Activated CD8-positive, alpha-beta memory T cell treated with anti-CD3 and anti-CD28 coated beads, Interleukin-2, amount 50 U/mL, for 4 hours (primary cell): Measurements from ENCODE around the gene SLC2A13.
"Not testable (repeated sequence)": the region's sequence is repeated elsewhere in the genome, so short reads cannot be mapped to it uniquely, and the experiment has no call there.

ENCODE experiments used
- DNase-seq: peaks from one replicate; pipeline ENCODE4 v3.0.0-alpha.2; 2020

SLC2A13 gene

DNA sequence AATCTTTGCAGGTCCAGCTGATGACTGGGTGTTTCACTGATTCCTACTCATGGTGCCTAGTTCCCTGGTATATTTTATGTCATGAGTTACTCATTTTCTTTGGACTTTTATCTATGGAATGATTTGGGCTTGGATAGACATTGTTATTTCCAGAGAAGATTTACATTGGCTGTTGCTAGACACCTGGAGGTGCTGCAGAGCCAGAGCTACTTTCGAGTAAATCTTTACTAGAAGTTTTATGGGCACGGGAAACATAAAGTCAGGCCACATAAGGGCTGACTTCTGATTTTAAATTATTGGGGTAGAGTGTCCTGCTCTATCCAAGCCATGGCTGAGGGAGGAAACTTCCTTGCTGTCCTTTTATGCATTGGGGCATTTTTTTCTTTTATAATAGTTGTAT lies 310.4 kb downstream of the SLC2A13 start:
- DNase-seq, result no peak

DNA sequence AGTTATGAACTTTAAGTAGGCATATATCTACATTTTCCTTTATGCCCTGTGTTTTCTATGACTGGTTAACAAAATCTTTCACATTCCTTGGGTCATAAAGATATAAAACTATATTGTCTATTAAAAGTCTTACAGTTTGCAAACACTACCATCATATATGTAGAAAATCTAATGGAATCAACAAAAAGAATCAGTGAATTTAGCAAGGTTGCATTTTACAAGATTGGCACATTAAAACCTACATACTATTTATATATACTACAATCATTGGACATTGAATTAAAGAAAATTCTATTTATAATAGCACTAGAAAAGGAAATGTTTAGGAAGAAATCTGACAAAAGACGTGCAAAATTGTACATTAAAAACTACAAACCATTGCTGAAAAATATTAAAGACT lies 312.9 kb downstream of the SLC2A13 start:
- DNase-seq, result no peak

DNA sequence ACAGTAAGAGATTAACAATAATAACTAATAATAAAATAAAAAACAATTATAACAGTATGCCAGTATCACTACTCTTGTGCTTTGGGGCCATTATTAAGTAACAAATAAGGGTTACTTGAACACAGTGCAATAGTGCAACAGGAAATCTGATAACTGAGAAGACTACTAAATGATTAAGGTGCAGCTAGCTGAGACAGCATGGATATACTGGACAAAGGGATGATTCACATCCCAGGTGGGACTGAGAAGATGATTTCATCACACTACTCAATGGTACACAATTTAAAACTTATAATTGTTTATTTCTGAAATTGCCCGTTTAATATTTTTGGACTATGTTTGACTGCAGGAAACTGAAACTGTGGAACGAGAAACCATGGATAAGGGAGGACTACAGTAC lies 317.6 kb downstream of the SLC2A13 start:
- no peak for DNase-seq

DNA sequence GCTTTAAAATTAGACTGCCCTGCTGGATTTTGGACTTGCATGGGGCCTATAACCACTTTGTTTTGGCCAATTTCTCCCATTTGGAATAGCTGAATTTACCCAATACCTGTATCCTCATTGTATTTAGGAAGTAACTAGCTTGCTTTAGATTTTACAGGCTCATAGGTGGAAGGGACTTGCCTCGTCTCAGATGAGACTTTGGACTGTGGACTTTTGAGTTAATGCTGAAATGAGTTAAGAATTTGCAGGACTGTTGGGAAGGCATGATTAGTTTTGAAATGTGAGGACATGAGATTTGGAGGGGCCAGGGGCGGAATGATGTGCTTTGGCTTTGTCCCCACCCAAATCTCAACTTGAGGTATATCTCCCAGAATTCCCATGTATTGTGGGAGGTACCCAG lies 320.1 kb downstream of the SLC2A13 start:
- DNase-seq, result not testable (repeated sequence)

DNA sequence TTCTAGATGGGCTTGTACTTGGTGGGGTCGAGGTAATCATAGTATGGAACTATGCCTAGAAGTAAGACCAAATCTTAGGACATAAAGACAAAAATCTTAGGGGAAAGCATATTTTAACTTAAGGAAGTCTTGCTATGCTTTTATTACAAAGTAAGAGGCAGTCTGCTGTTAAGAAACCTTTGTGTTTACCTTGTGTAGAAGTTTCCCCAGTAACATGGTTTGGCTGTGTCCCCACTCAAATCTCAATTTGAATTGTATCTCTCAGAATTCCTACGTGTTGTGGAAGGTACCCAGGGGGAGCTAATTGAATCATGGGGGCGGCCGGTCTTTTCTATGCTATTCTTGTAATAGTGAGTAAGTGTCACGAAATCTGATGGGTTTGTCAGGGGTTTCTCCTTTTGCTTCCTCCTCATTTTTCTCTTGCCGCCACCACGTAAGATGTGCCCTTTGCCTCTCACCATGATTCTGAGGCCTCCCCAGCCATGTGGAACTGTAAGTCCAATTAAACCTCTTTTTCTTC lies 323.8 kb downstream of the SLC2A13 start:
- DNase-seq, result no peak

DNA sequence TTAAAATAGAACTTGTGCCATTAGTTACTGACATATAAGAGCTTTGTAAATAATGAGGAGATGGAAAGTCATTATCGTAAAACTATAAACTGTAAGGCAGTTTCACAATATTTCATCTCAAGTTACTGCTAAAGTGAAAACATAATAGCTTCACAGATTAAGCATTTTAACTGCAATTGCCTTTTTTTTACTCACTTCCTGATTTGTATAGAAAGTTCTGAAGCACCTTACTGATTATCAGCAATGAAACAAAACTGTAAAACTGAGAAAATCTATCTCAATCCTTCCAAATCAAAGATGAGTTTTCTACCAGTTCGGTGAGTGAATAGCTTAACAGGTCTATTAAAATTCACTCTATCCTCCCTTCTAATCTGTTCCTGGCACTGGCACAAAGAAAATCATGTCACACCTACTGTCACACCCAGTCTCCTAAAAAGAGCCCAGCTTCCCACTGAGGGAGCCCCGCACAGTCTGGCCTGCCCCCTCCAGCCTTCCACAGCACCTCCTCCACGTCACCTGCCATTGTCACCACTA lies 324.9 kb downstream of the SLC2A13 start:
- no peak for DNase-seq

DNA sequence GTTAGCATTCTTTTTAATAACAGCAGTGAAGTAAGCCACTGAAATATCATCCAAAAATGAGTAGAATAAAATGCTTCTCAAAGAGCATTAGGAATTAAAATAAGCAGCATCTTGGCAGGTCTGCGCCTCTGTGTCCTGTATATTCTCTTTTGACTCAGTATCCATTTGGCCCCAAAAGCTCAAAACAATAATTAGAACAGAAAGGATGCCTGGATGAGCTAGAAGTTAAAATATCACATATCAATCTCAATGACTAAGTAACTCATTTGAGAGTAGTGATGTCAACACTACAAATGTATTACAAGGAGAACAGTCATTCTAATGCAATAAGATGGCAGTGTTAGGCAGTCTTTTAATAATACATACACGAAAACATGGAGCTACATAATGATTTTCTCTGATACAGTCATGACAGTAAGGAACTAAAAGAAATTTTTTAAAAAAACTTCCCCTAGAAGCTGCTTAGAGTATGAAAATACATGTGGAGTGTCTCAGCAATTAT lies 325.4 kb downstream of the SLC2A13 start:
- no peak for DNase-seq

DNA sequence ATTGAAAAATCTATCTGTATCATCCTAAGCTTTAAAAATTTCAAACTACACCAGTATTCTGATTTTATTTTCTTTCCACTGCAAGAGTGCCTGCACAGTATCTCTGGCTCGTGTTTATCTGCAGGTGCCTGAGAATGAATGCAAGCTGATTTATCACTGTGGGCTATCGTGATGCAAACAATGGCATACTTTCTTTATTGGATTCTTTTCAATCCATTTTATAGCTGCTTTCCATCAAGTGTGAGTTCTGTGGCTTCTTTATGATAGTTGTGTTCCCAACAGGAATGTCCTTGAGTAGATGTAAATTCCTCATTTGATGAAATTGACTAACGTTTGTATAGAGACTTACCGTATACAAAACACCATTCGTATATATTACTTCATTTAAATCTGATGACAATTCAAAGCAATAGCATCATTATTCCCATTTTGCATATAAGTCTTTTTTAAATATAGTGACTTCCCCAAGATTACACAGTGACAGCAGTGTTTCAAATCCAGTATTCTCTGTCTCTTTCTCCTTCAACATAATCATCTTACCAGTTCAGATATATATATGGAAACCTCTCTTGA lies 326.0 kb downstream of the SLC2A13 start:
- DNase-seq, result no peak

DNA sequence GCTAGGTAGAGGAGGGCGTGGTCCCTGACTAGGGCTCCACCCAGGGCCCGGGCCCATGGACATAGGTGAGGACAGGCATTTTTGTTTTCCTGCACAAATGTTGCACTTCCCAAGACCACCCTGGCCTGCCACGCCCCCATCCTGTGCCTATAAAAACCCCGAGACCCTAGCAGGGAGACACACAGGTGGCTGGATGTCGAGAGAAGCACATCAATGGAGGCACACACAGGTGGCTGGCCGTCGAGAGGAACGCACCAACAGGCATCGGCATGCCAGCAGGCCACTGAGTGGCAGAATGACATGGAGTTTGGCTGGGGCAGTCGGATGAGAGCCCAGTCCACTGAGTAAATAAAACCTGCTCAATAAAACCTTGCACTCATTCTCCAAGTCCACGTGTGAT lies 328.4 kb downstream of the SLC2A13 start:
- no peak for DNase-seq

DNA sequence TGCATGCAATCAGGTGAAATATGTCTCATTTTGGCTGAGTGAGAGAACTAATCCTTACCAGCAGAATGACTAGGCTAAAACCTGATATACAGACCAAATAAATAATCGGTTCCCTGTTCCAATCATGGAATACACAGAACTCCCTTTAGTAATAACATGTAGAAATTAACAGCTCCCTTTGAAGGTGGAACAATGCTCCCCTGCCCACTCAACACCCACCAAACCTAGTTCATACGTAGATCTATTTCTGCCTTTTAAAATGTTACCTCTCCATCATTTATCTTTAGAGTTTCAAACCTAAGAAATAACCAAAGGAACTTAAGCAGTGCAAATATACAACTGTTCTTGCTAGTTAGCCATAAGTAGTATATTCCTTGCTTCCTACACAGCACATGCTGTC lies 332.6 kb downstream of the SLC2A13 start:
- no peak for DNase-seq

DNA sequence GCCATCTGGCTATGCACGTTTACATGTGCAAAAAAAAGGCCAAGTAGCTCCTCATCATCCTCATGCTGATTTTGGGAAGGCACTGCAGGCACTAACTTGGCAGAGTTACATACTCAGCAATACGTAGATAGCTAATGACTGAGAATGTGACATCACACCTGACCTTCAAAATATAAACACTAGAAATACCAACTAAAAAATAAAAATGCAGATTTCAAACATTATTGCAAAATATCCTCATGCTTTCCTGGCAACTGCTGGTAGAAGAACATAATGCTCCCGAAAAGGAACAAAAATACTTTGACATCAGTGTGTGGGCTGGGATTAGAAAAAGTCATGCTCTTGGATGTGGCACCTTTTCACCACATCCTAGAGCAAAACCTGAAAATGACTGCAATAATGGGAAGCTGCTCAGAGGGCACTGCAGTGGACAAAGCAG lies 333.0 kb downstream of the SLC2A13 start:
- DNase-seq, result no peak

DNA sequence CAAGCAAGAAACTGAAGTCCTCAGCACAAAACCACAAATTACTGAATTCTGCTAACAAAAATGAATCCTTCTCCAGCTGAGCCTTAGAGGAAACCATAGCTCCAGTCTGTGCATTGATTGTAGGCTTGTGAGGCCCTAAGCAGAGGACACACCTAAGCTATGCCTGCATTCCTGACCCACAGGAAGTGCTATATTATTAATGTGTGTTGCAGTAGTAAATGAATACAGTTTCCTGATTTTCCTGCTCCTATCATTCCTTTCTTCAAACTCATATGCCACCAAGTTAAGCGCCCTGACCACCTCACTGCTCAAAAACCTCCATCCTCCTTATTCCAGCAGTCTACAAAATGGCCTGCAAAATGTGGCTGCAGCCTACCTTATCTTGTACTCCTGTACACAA lies 334.4 kb downstream of the SLC2A13 start:
- DNase-seq, result no peak

DNA sequence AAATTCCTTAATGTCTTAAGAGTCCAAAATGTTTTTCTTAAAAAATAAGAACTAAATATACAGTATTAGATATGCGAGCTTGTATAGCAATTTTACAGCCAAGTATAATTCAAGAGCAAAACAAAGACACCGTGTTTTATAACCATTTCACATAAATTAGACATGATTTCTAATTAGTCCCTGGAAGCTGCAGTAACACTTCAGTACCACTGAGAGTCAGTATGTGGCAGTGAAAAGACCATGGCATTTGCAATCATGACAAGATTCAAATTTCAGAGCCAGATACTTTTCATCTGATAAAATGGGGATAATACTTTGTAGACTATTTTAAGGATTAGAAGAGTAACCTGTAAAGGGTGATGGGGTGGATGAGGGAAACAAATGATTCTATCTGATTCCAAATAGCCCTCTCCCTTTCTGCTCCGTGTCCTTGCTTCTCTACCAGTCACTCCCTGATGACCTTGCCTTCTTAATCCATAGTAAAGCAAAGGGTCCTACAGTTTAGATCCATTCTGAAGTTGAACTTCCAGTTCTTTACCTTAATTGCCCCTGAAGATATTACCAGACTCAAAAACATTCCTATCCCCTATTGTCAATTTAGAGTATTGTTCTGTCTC lies 340.8 kb downstream of the SLC2A13 start:
- no peak for DNase-seq

DNA sequence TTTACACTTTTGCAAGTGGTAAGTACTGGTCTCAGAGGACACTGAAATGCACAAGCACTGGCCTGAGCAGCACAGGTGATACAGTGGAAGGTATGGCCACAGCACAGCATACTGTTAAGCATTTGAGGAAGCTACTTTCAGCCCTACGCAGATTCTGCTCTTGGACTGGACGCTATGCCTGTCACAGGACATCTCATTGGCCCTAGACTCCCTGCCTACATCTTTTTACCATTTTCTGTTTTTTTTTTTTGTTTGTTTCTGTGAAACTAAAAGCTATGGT lies 342.1 kb downstream of the SLC2A13 start:
- DNase-seq, result no peak

DNA sequence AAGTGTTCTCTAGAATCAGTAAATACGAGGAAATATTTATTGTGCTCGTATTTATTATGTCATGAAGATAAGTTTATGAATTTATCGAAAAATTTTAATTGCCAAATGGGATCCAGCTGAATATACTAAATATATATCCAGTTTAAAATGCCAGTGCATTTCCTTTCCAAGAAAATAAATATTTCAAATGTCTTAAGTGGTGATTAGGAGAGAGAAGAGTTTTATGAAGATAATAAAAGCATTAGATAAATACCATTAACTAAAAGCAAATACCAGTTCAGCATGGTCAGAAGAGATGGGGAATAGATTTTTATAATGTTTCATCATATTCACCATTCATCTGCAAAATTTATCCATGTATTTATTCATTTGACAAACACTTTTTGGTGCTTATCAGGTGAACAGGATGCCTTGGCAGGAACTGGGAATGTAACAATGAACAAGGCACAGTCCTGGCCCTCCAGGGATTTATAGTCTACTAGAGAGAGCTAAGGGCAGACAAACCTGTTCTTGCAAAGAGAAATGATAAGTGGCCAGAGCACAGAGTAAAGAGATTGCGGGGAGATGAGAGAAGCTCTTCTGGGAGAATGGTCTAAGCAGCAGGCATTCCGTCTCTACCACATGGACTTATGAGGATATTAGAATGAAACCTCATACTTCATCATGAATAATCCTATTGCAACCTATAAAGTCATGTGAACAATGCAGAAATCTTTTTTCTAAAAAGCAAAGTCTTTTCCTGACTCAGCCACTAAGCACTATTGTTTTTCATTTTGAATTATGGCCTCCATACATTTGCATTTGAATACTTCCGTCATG lies 342.6 kb downstream of the SLC2A13 start:
- DNase-seq, result no peak

DNA sequence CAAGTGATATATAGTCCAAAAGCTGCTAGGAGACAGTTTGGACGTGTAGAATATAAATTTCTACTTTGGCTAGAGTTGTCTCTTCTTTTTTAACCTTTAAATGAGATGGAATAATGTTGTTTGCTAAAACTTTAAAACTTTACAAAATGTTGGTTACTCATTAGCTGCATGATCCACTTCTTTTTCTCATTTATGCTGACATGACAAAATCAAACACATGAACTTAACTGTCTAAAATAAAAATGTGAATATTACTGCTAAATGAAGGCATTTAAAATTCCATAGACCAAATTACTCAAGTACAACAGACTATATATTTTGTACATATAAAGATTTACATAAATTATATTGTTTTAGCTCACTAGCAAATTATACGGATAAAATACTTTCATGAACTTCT lies 350.4 kb downstream of the SLC2A13 start:
- DNase-seq, result no peak

DNA sequence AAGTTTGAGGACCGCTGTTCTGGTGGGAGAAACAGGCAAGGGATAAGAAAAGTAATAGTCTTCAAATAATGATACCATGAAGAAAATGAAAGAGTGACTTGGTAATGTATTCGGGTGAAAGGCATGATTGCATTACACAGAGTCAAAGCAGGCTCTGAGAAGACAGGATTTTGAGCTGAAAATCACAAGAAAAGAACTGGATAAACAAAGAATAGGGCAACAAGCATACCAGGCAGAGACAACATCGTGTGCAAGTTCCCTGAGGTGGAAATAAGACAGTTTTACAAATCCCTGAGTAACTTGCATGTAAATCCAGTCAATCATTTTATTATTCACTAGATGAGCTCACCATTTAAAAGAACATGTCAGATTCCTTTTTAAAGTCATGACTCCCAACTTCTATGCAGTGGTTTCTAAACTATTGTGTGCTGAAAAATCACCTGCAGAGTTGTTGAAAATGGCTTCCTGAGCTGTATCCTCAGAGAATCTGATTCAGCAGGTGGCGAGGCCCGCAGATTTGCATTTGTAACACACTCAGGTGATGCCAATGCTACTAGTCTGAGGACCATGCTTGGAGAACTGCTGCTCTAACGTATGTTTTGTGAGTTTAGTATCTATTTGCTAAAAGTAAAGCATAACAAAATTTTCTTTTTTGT lies 353.3 kb downstream of the SLC2A13 start:
- DNase-seq, result no peak

DNA sequence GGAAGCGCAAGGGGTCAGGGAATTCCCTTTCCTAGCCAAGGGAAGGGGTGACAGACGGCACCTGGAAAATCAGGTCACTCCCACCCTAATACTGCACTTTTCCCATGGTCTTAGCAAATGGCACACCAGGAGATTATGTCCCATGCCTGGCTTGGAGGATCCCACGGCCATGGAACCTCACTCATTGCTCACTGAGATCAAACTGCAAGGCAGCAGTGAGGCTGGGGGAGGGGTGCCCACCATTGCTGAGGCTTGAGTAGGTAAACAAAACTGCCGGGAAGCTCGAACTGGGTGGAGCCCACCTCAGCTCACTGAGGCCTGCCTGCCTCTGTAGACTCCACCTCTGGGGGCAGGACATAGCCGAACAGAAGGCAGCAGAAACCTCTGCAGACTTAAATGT lies 359.7 kb downstream of the SLC2A13 start:
- not testable (repeated sequence) for DNase-seq

DNA sequence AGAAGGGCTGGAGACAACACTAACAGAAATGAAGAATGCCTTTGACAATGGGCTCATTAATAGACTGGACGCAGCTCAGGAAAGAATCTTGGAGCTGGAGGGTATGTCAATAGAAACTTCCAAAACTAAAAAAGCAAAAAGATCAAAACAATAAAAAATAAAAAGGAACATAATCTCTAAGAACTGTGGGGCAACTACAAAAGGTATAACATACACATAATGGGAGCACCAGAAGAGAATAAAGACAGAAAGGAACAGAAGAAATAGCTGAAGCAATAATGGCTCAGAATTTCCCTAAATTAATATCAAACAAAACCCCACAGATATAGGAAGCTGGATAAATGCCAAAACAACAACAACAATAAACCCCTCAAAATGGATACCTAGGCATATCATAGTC lies 362.2 kb downstream of the SLC2A13 start:
- DNase-seq, result no peak

DNA sequence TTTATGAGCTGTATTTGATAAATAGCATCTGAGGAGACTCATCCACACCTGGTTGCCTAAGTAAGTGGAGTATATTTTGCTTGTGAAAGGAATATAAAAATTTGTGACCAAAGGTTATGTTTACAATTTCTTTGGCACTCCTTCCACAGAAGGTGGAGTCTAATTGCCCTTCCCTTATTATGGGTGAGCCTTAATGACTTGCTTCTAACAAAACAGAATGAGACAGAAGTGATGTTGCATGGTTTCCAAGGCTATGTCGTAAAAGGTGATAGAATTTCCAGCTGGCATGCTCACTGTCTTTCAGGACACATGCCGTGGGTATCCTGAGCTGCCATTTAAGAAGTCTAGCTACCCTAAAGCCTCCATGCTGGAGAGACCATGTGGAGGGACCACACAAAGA lies 369.5 kb downstream of the SLC2A13 start:
- no peak for DNase-seq

DNA sequence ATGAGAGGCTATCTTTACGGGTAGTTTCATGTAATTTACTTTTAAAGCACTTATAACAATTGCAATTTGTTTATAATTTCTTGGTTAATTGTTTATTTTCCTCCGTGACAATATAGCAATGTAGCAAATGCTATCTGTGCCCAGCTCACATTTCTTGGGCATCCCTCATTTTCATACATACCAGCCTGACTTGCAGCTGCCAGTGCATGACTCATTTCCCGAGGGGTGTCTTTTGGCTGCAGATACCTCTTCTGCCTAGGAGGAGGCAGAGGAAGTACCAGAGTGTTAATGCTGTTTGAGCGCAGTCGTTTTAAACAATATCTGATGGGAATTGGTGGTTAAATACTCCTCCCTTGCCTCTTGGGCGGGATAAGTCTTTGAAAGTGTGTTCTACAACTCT lies 382.1 kb downstream of the SLC2A13 start:
- DNase-seq, result no peak

DNA sequence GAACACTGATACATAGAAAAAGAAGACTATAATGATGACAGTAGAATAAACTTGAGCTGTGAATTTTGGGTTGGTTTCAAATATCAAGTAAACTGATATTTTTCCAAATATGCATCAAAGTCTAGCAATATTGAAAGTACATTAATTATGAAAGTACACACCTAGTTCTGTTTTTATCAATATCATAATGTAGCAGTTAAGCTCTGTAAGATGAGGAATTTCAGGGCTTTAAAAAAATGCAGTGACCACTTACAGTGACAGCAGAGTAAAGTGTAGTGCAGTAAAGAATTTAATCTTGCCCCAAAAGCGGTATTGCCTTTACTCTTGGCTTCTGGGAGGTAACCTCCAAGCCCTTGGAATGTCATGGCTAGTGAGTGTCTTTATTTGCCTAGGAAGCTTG lies 383.4 kb downstream of the SLC2A13 start:
- DNase-seq, result no peak

DNA sequence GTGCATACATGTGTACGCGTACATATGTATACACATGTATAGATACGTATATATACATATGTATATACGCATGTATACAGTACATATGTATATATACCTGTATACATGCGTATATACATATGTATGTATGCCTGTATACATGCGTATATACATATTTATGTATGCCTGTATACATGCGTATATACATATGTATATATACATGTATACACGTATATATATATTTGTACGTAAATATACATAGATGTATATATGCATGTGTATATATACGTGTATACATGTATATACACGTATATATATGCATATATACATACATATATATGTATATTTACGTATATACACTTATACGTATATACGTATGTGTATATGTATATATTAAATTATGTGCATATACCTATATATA lies 392.3 kb downstream of the SLC2A13 start:
- no peak for DNase-seq
